Trophoblast cell (in vitro differentiated cells and primary cell): Measurements from ENCODE around the gene CCDC57.

Source experiments
- DNase-seq, 2 donors: peaks; one replicate each; pipeline ENCODE4 v3.0.0-alpha.2; 2016
- H2AFZ ChIP-seq: 2 replicates; pipeline ENCODE4 v1.6.1; 2013; ENCODE audit warnings: low read length, moderate library complexity, mild to moderate bottlenecking; ENCODE audit not compliant: insufficient read depth, poor library complexity
- H2AK5ac ChIP-seq: 2 replicates; pipeline ENCODE4 v1.6.1; 2013; ENCODE audit warnings: mild to moderate bottlenecking, low read length
- H2BK120ac ChIP-seq: 2 replicates; pipeline ENCODE4 v1.6.1; 2013; ENCODE audit warnings: low read length, mild to moderate bottlenecking, moderate library complexity; ENCODE audit not compliant: insufficient read depth, poor library complexity
- H2BK12ac ChIP-seq: 2 replicates; pipeline ENCODE4 v1.6.1; 2013; ENCODE audit warnings: mild to moderate bottlenecking, low read length, moderate library complexity
- H2BK5ac ChIP-seq: 2 replicates; pipeline ENCODE4 v1.6.1; 2013; ENCODE audit warnings: low read length, low read depth, moderate library complexity, mild to moderate bottlenecking; ENCODE audit not compliant: poor library complexity
- H3K14ac ChIP-seq: 2 replicates; pipeline ENCODE4 v1.6.1; 2013; ENCODE audit warnings: mild to moderate bottlenecking, low read length
- H3K18ac ChIP-seq: 2 replicates; pipeline ENCODE4 v1.6.1; 2013; ENCODE audit warnings: mild to moderate bottlenecking, low read length
- H3K23ac ChIP-seq: 2 replicates; pipeline ENCODE4 v1.6.1; 2013; ENCODE audit warnings: low read length
- H3K27ac ChIP-seq: 2 replicates; pipeline ENCODE4 v1.5.1; 2013; ENCODE audit warnings: low read depth, mild to moderate bottlenecking, inconsistent platforms, low read length, moderate library complexity
- H3K27me3 ChIP-seq: 2 replicates; pipeline ENCODE4 v1.6.1; 2013; ENCODE audit warnings: inconsistent platforms, mild to moderate bottlenecking, low read length, moderate library complexity; ENCODE audit not compliant: insufficient read depth
- H3K36me3 ChIP-seq, 2 experiments: 1 replicate in 1 of 2; 2 replicates in 1 of 2; pipeline ENCODE4 v1.6.1; 2013; ENCODE audit warnings: low read length in 2 of 2, mild to moderate bottlenecking in 2 of 2, moderate library complexity in 1 of 2; ENCODE audit not compliant: insufficient read depth in 2 of 2, control insufficient read depth in 1 of 2
- H3K4ac ChIP-seq: 2 replicates; pipeline ENCODE4 v1.6.1; 2013; ENCODE audit warnings: low read depth, mild to moderate bottlenecking, low read length, moderate library complexity
- H3K4me1 ChIP-seq, 2 experiments: 1 replicate in 1 of 2; 2 replicates in 1 of 2; pipeline ENCODE4 v1.6.1; 2013; ENCODE audit warnings: low read length in 2 of 2, mild to moderate bottlenecking in 2 of 2, moderate library complexity in 1 of 2; ENCODE audit not compliant: insufficient read depth in 2 of 2, control insufficient read depth in 1 of 2
- H3K4me2 ChIP-seq: 2 replicates; pipeline ENCODE4 v1.6.1; 2013; ENCODE audit warnings: inconsistent platforms, mild to moderate bottlenecking, low read length, moderate library complexity
- H3K4me3 ChIP-seq: 2 replicates; pipeline ENCODE4 v1.5.1; 2013; ENCODE audit warnings: mild to moderate bottlenecking, low read depth, low read length, inconsistent platforms
- H3K79me1 ChIP-seq: one replicate; pipeline ENCODE4 v1.6.1; 2013; ENCODE audit warnings: low read length
- H3K79me2 ChIP-seq: 2 replicates; pipeline ENCODE4 v1.6.1; 2013; ENCODE audit warnings: low read length, mild to moderate bottlenecking; ENCODE audit not compliant: control insufficient read depth, insufficient read depth, poor library complexity
- H3K9ac ChIP-seq: 2 replicates; pipeline ENCODE4 v1.6.1; 2013; ENCODE audit warnings: mild to moderate bottlenecking, low read length
- H3K9me3 ChIP-seq: 2 replicates; pipeline ENCODE4 v1.6.1; 2013; ENCODE audit warnings: low read depth, mild to moderate bottlenecking, control low read depth, inconsistent platforms, low read length; ENCODE audit not compliant: insufficient read depth
- H4K12ac ChIP-seq: 2 replicates; pipeline ENCODE4 v1.6.1; 2013; ENCODE audit warnings: low read depth, mild to moderate bottlenecking, low read length, moderate library complexity
- H4K8ac ChIP-seq: 2 replicates; pipeline ENCODE4 v1.6.1; 2013; ENCODE audit warnings: low read depth, mild to moderate bottlenecking, low read length, moderate library complexity
- H4K91ac ChIP-seq: one replicate; pipeline ENCODE4 v1.6.1; 2013; ENCODE audit warnings: low read depth, mild to moderate bottlenecking, low read length, moderate library complexity
- WGBS: extraction: QIAGEN DNeasy Blood & Tissue Kit; methylation state at CpG from one replicate; pipeline ENCODE4 v1.1.7; 2013; ENCODE audit warnings: missing lambda C conversion rate; ENCODE audit not compliant: insufficient read length, insufficient coverage; ENCODE audit errors: extremely low coverage; 5-methylcytosine and 5-hydroxymethylcytosine counted together

CCDC57 gene

DNA sequence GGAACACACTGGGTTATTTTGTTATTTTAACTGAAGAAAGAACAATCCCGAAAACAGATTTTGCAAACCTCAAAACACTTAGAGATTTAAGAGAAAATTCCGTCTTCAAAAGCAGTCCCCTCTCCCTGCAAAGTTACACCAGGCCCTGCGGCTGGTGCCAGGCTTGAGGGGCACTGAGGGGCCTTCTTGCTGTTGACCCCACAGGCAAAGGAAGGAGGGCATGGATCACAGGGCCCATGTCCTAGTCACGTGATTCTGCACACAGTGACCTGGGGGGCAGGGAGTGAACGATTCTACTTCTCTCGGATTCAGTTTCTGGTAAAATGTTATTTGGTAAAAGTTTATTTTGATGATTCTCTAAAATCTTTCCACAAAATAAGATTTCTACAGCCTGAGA is 59.3 kb downstream of the CCDC57 start:
- peak in 1 of 2 donors; percentile 30 for DNase-seq
- H3K9ac ChIP-seq: no peak overlapping the region
- H3K23ac ChIP-seq: no peak overlapping the region
- H3K27me3 ChIP-seq: no peaks in the 10 kb centered on the region
- no peak overlapping the region for H3K18ac ChIP-seq
- peak overlapping the region; percentile 11 for H3K27ac ChIP-seq
- H3K4ac ChIP-seq: no peak overlapping the region
- H2AFZ ChIP-seq: no peak overlapping the region
- peaks cover 9 to 14% of the 10 kb centered on the region in 2 experiments for H3K4me1 ChIP-seq
- no peak overlapping the region for H3K4me2 ChIP-seq
- WGBS: no CpG with 5 or more reads among the region's 6 CpGs
- H3K9me3 ChIP-seq: no peaks in the 10 kb centered on the region
- peak overlapping the region; percentile 38 for H2BK12ac ChIP-seq
- H2AK5ac ChIP-seq: no peak overlapping the region
- no peak overlapping the region for H3K14ac ChIP-seq
- no peak overlapping the region for H4K8ac ChIP-seq
- no peaks in the 10 kb centered on the region for H3K79me2 ChIP-seq
- no peaks in the 10 kb centered on the region for H3K79me1 ChIP-seq
- no peak overlapping the region for H3K4me3 ChIP-seq
- H2BK5ac ChIP-seq: no peak overlapping the region
- peaks cover 22 to 24% of the 10 kb centered on the region in 2 experiments for H3K36me3 ChIP-seq
- no peak overlapping the region for H2BK120ac ChIP-seq
- H4K12ac ChIP-seq: no peak overlapping the region
- H4K91ac ChIP-seq: peak overlapping the region; percentile 36

DNA sequence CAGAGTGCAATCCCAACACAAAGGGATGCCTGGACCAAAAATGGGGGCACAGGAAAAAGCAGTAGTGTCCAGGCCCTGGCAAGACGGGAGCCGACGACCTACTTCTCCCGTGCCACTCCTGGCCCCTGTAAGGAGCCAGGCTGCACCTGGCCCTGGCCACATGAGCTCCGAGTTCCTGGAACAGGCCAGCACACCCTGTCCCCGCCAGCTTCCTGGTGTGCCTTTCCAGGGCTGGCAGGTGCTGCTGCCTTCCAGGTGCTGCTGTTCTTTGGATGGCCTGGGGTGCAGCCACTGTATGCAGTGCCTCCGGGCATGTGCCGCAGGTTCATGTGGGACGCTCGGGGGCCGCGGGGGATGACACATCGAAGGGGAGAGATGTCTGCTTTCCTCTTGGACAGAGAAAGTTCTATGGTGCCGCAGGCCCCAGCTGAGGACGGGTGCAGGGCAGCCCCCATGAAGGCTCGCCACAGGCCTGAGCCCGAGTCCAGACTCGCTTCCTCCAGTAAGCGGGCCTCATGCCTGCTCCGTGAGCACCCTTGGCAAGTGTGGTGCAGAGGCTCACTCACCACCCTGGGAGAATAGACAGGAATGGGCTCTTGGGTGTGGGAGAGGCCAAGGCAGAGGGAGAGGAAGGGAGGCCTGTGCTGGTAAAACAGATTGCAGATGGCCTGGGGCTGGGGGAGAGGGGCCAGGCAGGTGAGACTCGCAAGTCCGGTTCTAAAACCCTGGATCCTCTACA is 59.9 kb downstream of the CCDC57 start:
- no peaks in the 10 kb centered on the region for H3K79me1 ChIP-seq
- H4K8ac ChIP-seq: no peak overlapping the region
- H3K9me3 ChIP-seq: no peaks in the 10 kb centered on the region
- H3K4me1 ChIP-seq: peaks cover 9 to 14% of the 10 kb centered on the region in 2 experiments
- peak; percentile 94 to 98 for DNase-seq
- H3K4ac ChIP-seq: no peak overlapping the region
- H2AK5ac ChIP-seq: no peak overlapping the region
- no peak overlapping the region for H4K12ac ChIP-seq
- no peak overlapping the region for H2AFZ ChIP-seq
- H3K36me3 ChIP-seq: peaks cover 23% of the 10 kb centered on the region in 2 experiments
- no peaks in the 10 kb centered on the region for H3K79me2 ChIP-seq
- H3K18ac ChIP-seq: no peak overlapping the region
- peak overlapping the region; percentile 15 for H3K27ac ChIP-seq
- no peak overlapping the region for H3K4me3 ChIP-seq
- H3K23ac ChIP-seq: no peak overlapping the region
- no peak overlapping the region for H2BK120ac ChIP-seq
- WGBS: no CpG with 5 or more reads among the region's 22 CpGs
- H2BK5ac ChIP-seq: no peak overlapping the region
- H3K9ac ChIP-seq: no peak overlapping the region
- no peak overlapping the region for H3K4me2 ChIP-seq
- H4K91ac ChIP-seq: no peak overlapping the region
- H3K27me3 ChIP-seq: no peaks in the 10 kb centered on the region
- no peak overlapping the region for H3K14ac ChIP-seq
- H2BK12ac ChIP-seq: no peak overlapping the region

DNA sequence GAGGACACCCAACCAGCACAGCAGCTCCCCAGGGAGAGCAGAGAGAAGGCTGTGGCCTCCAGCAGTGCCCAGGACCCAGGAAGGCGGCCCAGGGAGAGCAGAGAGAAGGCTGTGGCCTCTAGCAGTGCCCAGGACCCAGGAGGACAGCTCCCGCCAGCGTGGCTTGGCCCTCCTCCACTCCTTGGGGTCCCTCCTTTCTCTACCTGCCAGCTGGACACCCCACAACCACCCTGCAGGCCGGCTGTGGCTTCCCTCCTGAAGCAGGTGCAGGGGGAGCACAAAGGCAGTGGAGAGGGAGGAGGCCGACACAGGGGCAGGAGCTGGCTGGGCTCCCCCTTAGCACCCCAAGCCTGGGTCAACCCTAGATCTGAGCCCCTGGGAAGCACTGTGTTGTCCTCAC is 60.5 kb downstream of the CCDC57 start:
- Histone ChIP-seq H4K12ac (no peak overlapping the region), H4K8ac (no peak overlapping the region), H3K79me2 (no peaks in the 10 kb centered on the region), H2BK5ac (no peak overlapping the region), H3K36me3 (peaks cover 17 to 18% of the 10 kb centered on the region in 2 experiments), H3K79me1 (no peaks in the 10 kb centered on the region), H4K91ac (peak overlapping the region; percentile 13), H3K27ac (no peak overlapping the region), H3K4me2 (no peak overlapping the region), H3K9me3 (no peaks in the 10 kb centered on the region), H2BK120ac (no peak overlapping the region), H3K14ac (no peak overlapping the region), H3K18ac (no peak overlapping the region), H3K4me3 (no peak overlapping the region), H3K23ac (no peak overlapping the region), H3K4ac (peak overlapping the region; percentile 7), H3K9ac (no peak overlapping the region), H3K27me3 (no peaks in the 10 kb centered on the region), H2AFZ (no peak overlapping the region), H2BK12ac (no peak overlapping the region), H2AK5ac (no peak overlapping the region), H3K4me1 (peaks cover 9 to 14% of the 10 kb centered on the region in 2 experiments)
- no peak for DNase-seq
- no CpG with 5 or more reads among the region's 5 CpGs for WGBS

DNA sequence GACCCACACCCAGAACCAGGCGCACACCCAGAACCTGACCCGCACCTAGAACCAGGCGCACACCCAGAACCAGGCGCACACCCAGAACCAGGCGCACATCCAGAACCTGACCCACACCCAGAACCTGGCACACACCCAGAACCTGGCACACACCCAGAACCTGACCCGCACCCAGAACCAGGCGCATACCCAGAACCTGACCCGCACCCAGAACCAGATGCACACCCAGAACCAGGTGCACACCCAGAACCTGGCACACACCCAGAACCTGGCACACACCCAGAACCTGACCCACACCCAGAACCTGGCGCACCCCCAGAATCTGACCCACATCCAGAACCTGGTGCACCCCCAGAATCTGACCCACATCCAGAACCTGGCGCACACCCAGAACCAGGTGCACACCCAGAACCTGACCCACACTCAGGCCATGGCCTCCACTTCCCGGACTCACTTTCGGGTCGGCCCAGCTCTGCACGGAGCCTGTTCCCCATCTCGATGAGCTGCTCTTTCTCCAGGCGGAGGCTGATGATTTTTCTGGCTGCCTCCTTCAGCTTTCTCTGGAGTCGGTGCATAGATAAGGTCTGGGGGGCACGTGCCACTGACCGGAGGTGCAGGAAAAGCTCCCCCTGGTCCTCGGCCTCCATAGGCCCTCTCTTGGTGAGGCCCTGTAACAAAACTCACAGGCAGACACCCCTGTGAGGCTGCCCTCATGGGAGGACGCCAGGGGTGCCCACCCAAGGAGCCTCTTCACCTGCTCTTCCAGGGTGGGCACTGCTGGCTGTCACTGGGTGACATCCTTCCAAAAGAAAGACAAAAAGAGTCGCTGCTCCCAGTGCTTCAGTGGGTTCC is 61.3 kb downstream of the CCDC57 start:
- H3K79me1 ChIP-seq: no peaks in the 10 kb centered on the region
- H3K27me3 ChIP-seq: no peaks in the 10 kb centered on the region
- H3K23ac ChIP-seq: no peak overlapping the region
- no CpG with 5 or more reads among the region's 22 CpGs for WGBS
- H3K4me2 ChIP-seq: no peak overlapping the region
- H3K18ac ChIP-seq: no peak overlapping the region
- no peak overlapping the region for H3K14ac ChIP-seq
- no peak overlapping the region for H4K8ac ChIP-seq
- peak overlapping the region; percentile 13 for H4K91ac ChIP-seq
- H2AFZ ChIP-seq: no peak overlapping the region
- H3K9me3 ChIP-seq: peaks cover 2% of the 10 kb centered on the region
- no peak overlapping the region for H4K12ac ChIP-seq
- no peak for DNase-seq
- H2BK120ac ChIP-seq: no peak overlapping the region
- peaks cover 9 to 14% of the 10 kb centered on the region in 2 experiments for H3K4me1 ChIP-seq
- no peak overlapping the region for H3K9ac ChIP-seq
- H3K36me3 ChIP-seq: peaks cover 11 to 13% of the 10 kb centered on the region in 2 experiments
- no peak overlapping the region for H2BK12ac ChIP-seq
- H2BK5ac ChIP-seq: no peak overlapping the region
- H3K4ac ChIP-seq: no peak overlapping the region
- no peak overlapping the region for H3K4me3 ChIP-seq
- no peak overlapping the region for H3K27ac ChIP-seq
- H3K79me2 ChIP-seq: no peaks in the 10 kb centered on the region
- H2AK5ac ChIP-seq: no peak overlapping the region
